ENCODE results near the gene TBL3. TPM values are rescaled to one million over a fixed set of nuclear protein-coding genes. Genes with fewer than 3 reads are reported as not detected.

TBL3 gene
- total RNA-seq, 2 experiments from 2014 or later, result 29.4 to 30.7 TPM

GRCh38 chr16:1997494-1998359 lies 25.9 kb downstream of the TBL3 start:
- ATAC-seq (ENCODE audit: low read depth) (no peak), DNase-seq (no peak)
- peaks cover 7% of the 10 kb centered on the region for H3K4me1 Mint-ChIP-seq
- POLR2A ChIA-PET, result interaction anchor here (0.8 to 1.5 kb wide), 3 partner anchors 11 to 158 kb away, joined by 3 to 4 read pairs (median 3); partner anchors contain the start of genes TBL3 and TRAF7
- H3K27me3 Mint-ChIP-seq, result no peaks in the 10 kb centered on the region
- no peak overlapping the region for H3K27ac Mint-ChIP-seq
- peaks cover 9% of the 10 kb centered on the region for H3K36me3 Mint-ChIP-seq
- H3K9me3 Mint-ChIP-seq, result no peaks in the 10 kb centered on the region
- no peak overlapping the region for H3K4me3 Mint-ChIP-seq

GRCh38 chr16:1998360-1998835 lies 26.5 kb downstream of the TBL3 start:
- H3K9me3 Mint-ChIP-seq, result no peaks in the 10 kb centered on the region
- POLR2A ChIA-PET, result interaction anchor here (1.1 kb wide), 1 partner anchor 157 kb away, joined by 3 read pairs; the partner anchor contains the start of gene TRAF7
- H3K4me1 Mint-ChIP-seq, result peaks cover 5% of the 10 kb centered on the region

GRCh38 chr16:1998852-1999801 lies 27.3 kb downstream of the TBL3 start:
- DNase-seq (no peak), ATAC-seq (ENCODE audit: low read depth) (no peak)
- Mint-ChIP-seq H3K4me3 (no peak overlapping the region), H3K4me1 (peaks cover 5% of the 10 kb centered on the region), H3K36me3 (peaks cover 9% of the 10 kb centered on the region), H3K27ac (no peak overlapping the region), H3K9me3 (no peaks in the 10 kb centered on the region), H3K27me3 (no peaks in the 10 kb centered on the region)
- POLR2A ChIA-PET, result interaction anchor here (1.1 kb wide), 1 partner anchor 156 kb away, joined by 3 read pairs; the partner anchor contains the start of gene TRAF7

More at GRCh38 chr16:1998360-1998835, 26.5 kb downstream of the TBL3 start:
- Mint-ChIP-seq H3K36me3 (peaks cover 9% of the 10 kb centered on the region), H3K4me3 (no peak overlapping the region), H3K27ac (no peak overlapping the region), H3K27me3 (no peaks in the 10 kb centered on the region)
- ATAC-seq (ENCODE audit: low read depth), result no peak
- no peak for DNase-seq

- POLR2A ChIA-PET, result no interaction called here
- Mint-ChIP-seq H3K4me1 (peaks cover 5% of the 10 kb centered on the region), H3K9me3 (no peaks in the 10 kb centered on the region), H3K36me3 (peaks cover 9% of the 10 kb centered on the region), H3K4me3 (no peak overlapping the region), H3K27me3 (no peaks in the 10 kb centered on the region), H3K27ac (no peak overlapping the region)
- DNase-seq, result no peak
- ATAC-seq (ENCODE audit: low read depth), result no peak
Measured at GRCh38 chr16:1999866-2000514, 28.1 kb downstream of the TBL3 start.

GRCh38 chr16:2001035-2001434 lies 29.2 kb downstream of the TBL3 start:
- POLR2A ChIA-PET, result no interaction called here
- no peak for ATAC-seq (ENCODE audit: low read depth)

GRCh38 chr16:2001456-2002355 lies 29.9 kb downstream of the TBL3 start:
- ATAC-seq (ENCODE audit: low read depth) (no peak), DNase-seq (no peak)
- Mint-ChIP-seq H3K4me3 (no peak overlapping the region), H3K4me1 (peaks cover 7% of the 10 kb centered on the region), H3K36me3 (peaks cover 3% of the 10 kb centered on the region), H3K27ac (no peak overlapping the region), H3K27me3 (no peaks in the 10 kb centered on the region), H3K9me3 (no peaks in the 10 kb centered on the region)
- POLR2A ChIA-PET, result interaction anchor here (0.6 to 1.5 kb wide), 3 partner anchors 30 to 267 kb away, joined by 3 read pairs; no protein-coding TSS in a partner anchor

More at GRCh38 chr16:2001035-2001434, 29.2 kb downstream of the TBL3 start:
- Mint-ChIP-seq H3K9me3 (no peaks in the 10 kb centered on the region), H3K4me1 (peaks cover 7% of the 10 kb centered on the region), H3K27ac (no peak overlapping the region), H3K36me3 (peaks cover 4% of the 10 kb centered on the region), H3K27me3 (no peaks in the 10 kb centered on the region), H3K4me3 (no peak overlapping the region)
- no peak for DNase-seq

- no peak overlapping the region for H3K4me3 Mint-ChIP-seq
- no peaks in the 10 kb centered on the region for H3K9me3 Mint-ChIP-seq
- peaks cover 2% of the 10 kb centered on the region for H3K36me3 Mint-ChIP-seq
- ATAC-seq (ENCODE audit: low read depth) (no peak), DNase-seq (no peak)
- H3K27me3 Mint-ChIP-seq, result no peaks in the 10 kb centered on the region
- POLR2A ChIA-PET, result interaction anchor here (0.6 to 1.6 kb wide), 5 partner anchors 12 to 266 kb away, joined by 3 to 8 read pairs (median 3); no protein-coding TSS in a partner anchor
- peaks cover 9% of the 10 kb centered on the region for H3K4me1 Mint-ChIP-seq
- no peak overlapping the region for H3K27ac Mint-ChIP-seq
Measured at GRCh38 chr16:2002406-2003230, 30.8 kb downstream of the TBL3 start.

GRCh38 chr16:2003231-2003826 lies 31.5 kb downstream of the TBL3 start:
- no peaks in the 10 kb centered on the region for H3K27me3 Mint-ChIP-seq
- no peaks in the 10 kb centered on the region for H3K9me3 Mint-ChIP-seq
- peaks cover under 1% of the 10 kb centered on the region for H3K36me3 Mint-ChIP-seq
- peaks cover 17% of the 10 kb centered on the region for H3K4me1 Mint-ChIP-seq
- POLR2A ChIA-PET, result interaction anchor here (0.8 to 1.6 kb wide), 5 partner anchors 13 to 151 kb away, joined by 3 to 8 read pairs (median 6); partner anchors contain the start of genes RAB26 and RPS2
- DNase-seq (no peak), ATAC-seq (ENCODE audit: low read depth) (no peak)
- H3K4me3 Mint-ChIP-seq, result no peak overlapping the region
- H3K27ac Mint-ChIP-seq, result no peak overlapping the region

GRCh38 chr16:2003827-2004641 lies 32.2 kb downstream of the TBL3 start:
- no peak overlapping the region for H3K4me3 Mint-ChIP-seq
- no peaks in the 10 kb centered on the region for H3K27me3 Mint-ChIP-seq
- H3K9me3 Mint-ChIP-seq, result no peaks in the 10 kb centered on the region
- POLR2A ChIA-PET, result interaction anchor here (0.8 to 1.6 kb wide), 6 partner anchors 13 to 151 kb away, joined by 3 to 8 read pairs (median 4); partner anchors contain the start of genes RAB26, RPS2 and TRAF7
- no peak overlapping the region for H3K27ac Mint-ChIP-seq
- DNase-seq, result peak; percentile 92
- ATAC-seq (ENCODE audit: low read depth), result peak; percentile 77
- H3K4me1 Mint-ChIP-seq, result peaks cover 21% of the 10 kb centered on the region
- H3K36me3 Mint-ChIP-seq, result no peaks in the 10 kb centered on the region

- H3K36me3 Mint-ChIP-seq, result no peaks in the 10 kb centered on the region
- H3K4me3 Mint-ChIP-seq, result no peak overlapping the region
- H3K27ac Mint-ChIP-seq, result no peak overlapping the region
- POLR2A ChIA-PET, result interaction anchor here (0.6 to 1.6 kb wide), 6 partner anchors 14 to 245 kb away, joined by 3 to 9 read pairs (median 4); partner anchors contain the start of genes RPS2 and TRAF7
- no peak for DNase-seq
- H3K4me1 Mint-ChIP-seq, result peaks cover 21% of the 10 kb centered on the region
- H3K9me3 Mint-ChIP-seq, result no peaks in the 10 kb centered on the region
- H3K27me3 Mint-ChIP-seq, result no peaks in the 10 kb centered on the region
- ATAC-seq (ENCODE audit: low read depth), result no peak
Measured at GRCh38 chr16:2004795-2005517, 33.1 kb downstream of the TBL3 start.

All from activated naive CD8-positive, alpha-beta T cell treated with anti-CD3 and anti-CD28 coated beads, Interleukin-2, amount 10 ng/mL, durations not matched to agents 7 days and 5 days (primary cell).